Measurements from ENCODE around the gene THSD4.

THSD4 gene

DNA sequence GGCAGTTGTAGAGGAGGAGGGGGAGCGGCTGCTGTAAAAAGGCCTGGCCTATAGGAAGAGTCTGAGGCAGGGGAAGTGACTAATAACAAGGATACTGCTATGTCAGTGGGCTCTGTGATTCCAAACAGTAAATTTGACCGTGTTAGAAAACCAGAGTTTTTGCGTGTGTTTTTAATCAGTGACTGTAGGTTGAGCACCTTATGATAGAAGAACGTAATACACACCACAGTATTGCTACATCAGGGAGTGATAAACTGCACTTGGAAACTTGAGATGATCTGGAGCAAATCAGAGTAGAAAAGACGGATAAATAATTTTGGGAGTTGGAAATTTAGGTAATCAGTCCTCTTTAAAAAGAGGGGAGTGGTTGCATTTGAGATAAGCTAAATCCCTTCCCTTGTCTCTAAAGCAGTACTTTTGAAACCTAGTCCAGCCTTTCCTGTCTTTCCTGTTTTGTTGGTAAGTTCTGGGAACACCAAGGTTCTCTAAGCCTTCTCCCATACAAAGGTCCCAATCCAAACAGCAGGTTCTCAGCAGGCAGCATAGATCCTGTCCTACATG lies 564.6 kb downstream of the THSD4 start:
- H3K79me2 ChIP-seq (ENCODE audit: insufficient read depth, low read length): no peaks in the 10 kb centered on the region
- no peaks in the 10 kb centered on the region for H3K9me3 ChIP-seq (ENCODE audit: insufficient read depth, low read depth, low read length)
- no peak overlapping the region for H3K4me3 ChIP-seq (ENCODE audit: low read length, poor library complexity, severe bottlenecking)
- H3K27me3 ChIP-seq (ENCODE audit: insufficient read depth, low read length, poor library complexity, severe bottlenecking): no peaks in the 10 kb centered on the region
- no peak overlapping the region for H3K9ac ChIP-seq (ENCODE audit: low read depth, low read length, poor library complexity, severe bottlenecking)
- H3K9me2 ChIP-seq (replicated peaks; ENCODE audit: low read depth, low read length): no peaks in the 10 kb centered on the region
- H3K4me2 ChIP-seq (ENCODE audit: low read depth, low read length, poor library complexity, severe bottlenecking): no peak overlapping the region
- H3K36me3 ChIP-seq (ENCODE audit: insufficient read depth, low read length): no peaks in the 10 kb centered on the region
- no peak for TF ChIP-seq EZH2phosphoT487 (IDR thresholded peaks at IDR 0.05; ENCODE audit: borderline replicate concordance)
- TF ChIP-seq, protein P1, sequence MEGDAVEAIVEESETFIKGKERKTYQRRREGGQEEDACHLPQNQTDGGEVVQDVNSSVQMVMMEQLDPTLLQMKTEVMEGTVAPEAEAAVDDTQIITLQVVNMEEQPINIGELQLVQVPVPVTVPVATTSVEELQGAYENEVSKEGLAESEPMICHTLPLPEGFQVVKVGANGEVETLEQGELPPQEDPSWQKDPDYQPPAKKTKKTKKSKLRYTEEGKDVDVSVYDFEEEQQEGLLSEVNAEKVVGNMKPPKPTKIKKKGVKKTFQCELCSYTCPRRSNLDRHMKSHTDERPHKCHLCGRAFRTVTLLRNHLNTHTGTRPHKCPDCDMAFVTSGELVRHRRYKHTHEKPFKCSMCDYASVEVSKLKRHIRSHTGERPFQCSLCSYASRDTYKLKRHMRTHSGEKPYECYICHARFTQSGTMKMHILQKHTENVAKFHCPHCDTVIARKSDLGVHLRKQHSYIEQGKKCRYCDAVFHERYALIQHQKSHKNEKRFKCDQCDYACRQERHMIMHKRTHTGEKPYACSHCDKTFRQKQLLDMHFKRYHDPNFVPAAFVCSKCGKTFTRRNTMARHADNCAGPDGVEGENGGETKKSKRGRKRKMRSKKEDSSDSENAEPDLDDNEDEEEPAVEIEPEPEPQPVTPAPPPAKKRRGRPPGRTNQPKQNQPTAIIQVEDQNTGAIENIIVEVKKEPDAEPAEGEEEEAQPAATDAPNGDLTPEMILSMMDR (conservative IDR thresholded peaks at IDR 0.05; ENCODE audit: low read length): no peak
- no peaks in the 10 kb centered on the region for H3F3A ChIP-seq (ENCODE audit: low read depth)
- H2AFZ ChIP-seq (ENCODE audit: low read length): no peak overlapping the region
- H4K20me1 ChIP-seq (ENCODE audit: insufficient read depth, low read length, poor library complexity, severe bottlenecking): no peaks in the 10 kb centered on the region
- H3K4me1 ChIP-seq (ENCODE audit: insufficient read depth, low read length, poor library complexity, severe bottlenecking): peaks cover 16% of the 10 kb centered on the region

DNA sequence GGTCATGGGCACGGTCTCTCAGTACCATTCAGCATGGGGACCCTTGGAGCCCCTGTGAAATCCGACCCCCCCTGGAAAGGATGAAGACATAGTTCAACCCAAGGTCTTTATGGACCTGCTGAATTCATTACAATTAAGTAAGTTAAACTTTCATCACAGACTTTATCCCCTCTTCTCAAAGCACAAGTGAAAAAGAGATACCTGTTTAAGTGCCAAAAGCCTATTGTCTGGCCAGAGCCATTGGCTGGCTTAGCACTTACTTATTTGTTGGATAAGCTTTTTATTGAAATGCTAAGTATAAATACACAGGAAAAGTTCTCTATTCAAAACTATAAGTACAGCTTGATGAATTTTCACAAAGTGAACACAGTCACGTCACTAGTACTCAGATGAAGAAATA lies 566.7 kb downstream of the THSD4 start:
- no peak overlapping the region for H3K4me2 ChIP-seq (ENCODE audit: low read depth, low read length, poor library complexity, severe bottlenecking)
- H3K9me3 ChIP-seq (ENCODE audit: insufficient read depth, low read depth, low read length): no peaks in the 10 kb centered on the region
- TF ChIP-seq EZH2phosphoT487 (IDR thresholded peaks at IDR 0.05; ENCODE audit: borderline replicate concordance): no peak
- TF ChIP-seq, protein P1 (conservative IDR thresholded peaks at IDR 0.05; ENCODE audit: low read length): no peak
- no peak overlapping the region for H2AFZ ChIP-seq (ENCODE audit: low read length)
- H3K4me1 ChIP-seq (ENCODE audit: insufficient read depth, low read length, poor library complexity, severe bottlenecking): peaks cover 34% of the 10 kb centered on the region
- no peaks in the 10 kb centered on the region for H3F3A ChIP-seq (ENCODE audit: low read depth)
- no peak overlapping the region for H3K9ac ChIP-seq (ENCODE audit: low read depth, low read length, poor library complexity, severe bottlenecking)
- no peaks in the 10 kb centered on the region for H3K79me2 ChIP-seq (ENCODE audit: insufficient read depth, low read length)
- no peaks in the 10 kb centered on the region for H3K27me3 ChIP-seq (ENCODE audit: insufficient read depth, low read length, poor library complexity, severe bottlenecking)
- H3K4me3 ChIP-seq (ENCODE audit: low read length, poor library complexity, severe bottlenecking): no peak overlapping the region
- no peaks in the 10 kb centered on the region for H3K9me2 ChIP-seq (replicated peaks; ENCODE audit: low read depth, low read length)
- no peaks in the 10 kb centered on the region for H3K36me3 ChIP-seq (ENCODE audit: insufficient read depth, low read length)
- no peaks in the 10 kb centered on the region for H4K20me1 ChIP-seq (ENCODE audit: insufficient read depth, low read length, poor library complexity, severe bottlenecking)

DNA sequence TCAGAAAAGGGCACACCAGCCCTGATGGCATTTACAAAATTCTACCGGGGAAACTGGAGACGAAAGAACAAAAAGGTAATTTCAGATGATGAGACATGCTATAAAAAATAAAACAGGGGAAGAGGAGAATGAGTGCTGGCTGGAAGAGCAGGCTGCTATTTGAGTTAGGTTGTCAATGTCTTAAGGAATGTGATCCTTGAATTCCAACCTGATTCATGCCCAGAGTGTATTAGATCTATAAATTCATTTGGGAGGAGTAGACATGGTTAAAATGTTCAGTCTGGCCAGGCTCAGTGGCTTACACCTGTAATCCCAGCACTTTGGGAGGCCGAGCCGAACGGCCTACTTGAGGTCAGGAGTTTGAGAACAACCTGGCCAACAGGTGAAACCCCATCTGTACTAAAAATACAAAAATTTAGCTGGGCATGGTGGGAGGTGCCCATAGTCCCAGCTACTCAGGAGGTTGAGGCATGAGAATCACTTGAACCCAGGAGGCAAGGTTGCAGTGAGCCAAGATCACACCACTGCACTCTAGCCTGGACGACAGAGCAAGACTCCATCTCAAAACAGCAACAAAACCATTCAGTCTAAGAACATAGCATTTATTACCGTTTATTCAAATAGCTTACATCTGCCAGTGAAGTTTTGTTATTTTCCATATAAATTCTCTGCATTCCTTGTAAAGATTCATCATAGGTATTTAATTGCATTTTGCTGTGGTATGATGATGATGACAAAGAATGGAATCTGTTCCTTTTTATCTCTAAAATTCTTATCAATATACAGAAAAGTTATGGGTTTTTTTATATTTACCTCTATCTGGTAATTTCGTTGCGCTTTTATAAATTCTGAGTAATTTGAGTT lies 568.4 kb downstream of the THSD4 start:
- no peaks in the 10 kb centered on the region for H3K79me2 ChIP-seq (ENCODE audit: insufficient read depth, low read length)
- no peak overlapping the region for H3K9ac ChIP-seq (ENCODE audit: low read depth, low read length, poor library complexity, severe bottlenecking)
- H3K4me3 ChIP-seq (ENCODE audit: low read length, poor library complexity, severe bottlenecking): no peak overlapping the region
- H4K20me1 ChIP-seq (ENCODE audit: insufficient read depth, low read length, poor library complexity, severe bottlenecking): no peaks in the 10 kb centered on the region
- H2AFZ ChIP-seq (ENCODE audit: low read length): no peak overlapping the region
- no peaks in the 10 kb centered on the region for H3K9me3 ChIP-seq (ENCODE audit: insufficient read depth, low read depth, low read length)
- no peaks in the 10 kb centered on the region for H3F3A ChIP-seq (ENCODE audit: low read depth)
- H3K36me3 ChIP-seq (ENCODE audit: insufficient read depth, low read length): no peaks in the 10 kb centered on the region
- no peak overlapping the region for H3K4me2 ChIP-seq (ENCODE audit: low read depth, low read length, poor library complexity, severe bottlenecking)
- TF ChIP-seq, protein P1 (conservative IDR thresholded peaks at IDR 0.05; ENCODE audit: low read length): no peak
- TF ChIP-seq EZH2phosphoT487 (IDR thresholded peaks at IDR 0.05; ENCODE audit: borderline replicate concordance): no peak
- H3K27me3 ChIP-seq (ENCODE audit: insufficient read depth, low read length, poor library complexity, severe bottlenecking): no peaks in the 10 kb centered on the region
- peaks cover 33% of the 10 kb centered on the region for H3K4me1 ChIP-seq (ENCODE audit: insufficient read depth, low read length, poor library complexity, severe bottlenecking)
- no peaks in the 10 kb centered on the region for H3K9me2 ChIP-seq (replicated peaks; ENCODE audit: low read depth, low read length)

Measured in Loucy (cell line).